Muscle of back (tissue), 11 donors: ENCODE measurements around the gene ZBTB12. TPM values are rescaled to one million over a fixed set of nuclear protein-coding genes. Genes with fewer than 3 reads are reported as not detected.

Source experiments
- DNase-seq, 3 donors: peaks; one replicate each; pipeline versions ENCODE4 v3.0.0 to v3.0.0-alpha.2; 2013
- polyA plus RNA-seq, 10 donors: library from polyadenylated mRNA; unstranded; fragments of 120-200 nt; gene quantifications; one replicate each; pipeline ENCODE4 v1.2.1, GENCODE V29; 2013; ENCODE audit not compliant: insufficient read length in 10 of 10

ZBTB12 gene
- polyA plus RNA-seq, 10 donors = 7.9 to 16.2 (median 9.6) TPM

GRCh38 chr6:31897612-31898382 lies 4.1 kb downstream of the ZBTB12 start, which contains the start of gene EHMT2:
TSS of gene EHMT2 (minus strand) at chr6:31897698. CDS start at chr6:31897677, 21 bp downstream.
- DNase-seq = peak; percentile 81 to 96 (median 92)

- peak in 1 of 3 donors; percentile 22 for DNase-seq
These were observed 4.9 kb downstream of the ZBTB12 start for GRCh38 chr6:31896856-31897611.

GRCh38 chr6:31896493-31896855 lies 5.4 kb downstream of the ZBTB12 start:
- no peak for DNase-seq

GRCh38 chr6:31892821-31893220 lies 9.1 kb downstream of the ZBTB12 start:
- no peak for DNase-seq

GRCh38 chr6:31889331-31889972 lies 12.4 kb downstream of the ZBTB12 start:
- no peak for DNase-seq

GRCh38 chr6:31888276-31889258 lies 13.3 kb downstream of the ZBTB12 start:
- DNase-seq = no peak

- no peak for DNase-seq
These were observed 14.5 kb downstream of the ZBTB12 start for GRCh38 chr6:31887173-31888007.

- no peak for DNase-seq
These were observed 15.3 kb downstream of the ZBTB12 start for GRCh38 chr6:31886541-31886991.

- DNase-seq = no peak
These were observed 17.3 kb downstream of the ZBTB12 start for GRCh38 chr6:31884528-31885035.

- no peak for DNase-seq
These were observed 18.2 kb downstream of the ZBTB12 start for GRCh38 chr6:31883676-31884075.

- no peak for DNase-seq
These were observed 19.5 kb downstream of the ZBTB12 start for GRCh38 chr6:31882344-31882743.

GRCh38 chr6:31881136-31881859 lies 20.6 kb downstream of the ZBTB12 start:
- no peak for DNase-seq

GRCh38 chr6:31880616-31881015 lies 21.3 kb downstream of the ZBTB12 start:
- DNase-seq = no peak

- DNase-seq = no peak
These were observed 22.0 kb downstream of the ZBTB12 start for GRCh38 chr6:31879901-31880300.

- DNase-seq = no peak
These were observed 22.7 kb downstream of the ZBTB12 start for GRCh38 chr6:31879143-31879542.

- no peak for DNase-seq
These were observed 23.2 kb downstream of the ZBTB12 start, which contains the start of gene SLC44A4 for GRCh38 chr6:31878726-31879125. TSS of gene SLC44A4 (minus strand) at chr6:31878997. CDS start at chr6:31878980, 17 bp downstream.

GRCh38 chr6:31878222-31878621 lies 23.7 kb downstream of the ZBTB12 start:
- DNase-seq = no peak

- no peak for DNase-seq
These were observed 24.2 kb downstream of the ZBTB12 start for GRCh38 chr6:31877651-31878161.

- no peak for DNase-seq
These were observed 24.7 kb downstream of the ZBTB12 start for GRCh38 chr6:31877125-31877650.
